Activated naive CD8-positive, alpha-beta T cell treated with anti-CD3 and anti-CD28 coated beads, Interleukin-2, amount 50 U/mL, for 24 hours (primary cell): Measurements from ENCODE around the gene GBA3.

ENCODE experiments used
- ATAC-seq: fragments of 150-1000 bp; cut with Tn5 transposase; one replicate; pipeline ENCODE4 v1.10.0; 2021
- DNase-seq: peaks from one replicate; pipeline ENCODE4 v3.0.0; 2021
- H3K27ac Mint-ChIP-seq: one replicate; pipeline ENCODE4 v1.8.0; 2021; ENCODE audit warnings: mild to moderate bottlenecking, mixed read lengths
- H3K27me3 Mint-ChIP-seq: one replicate; pipeline ENCODE4 v1.8.0; 2021; ENCODE audit warnings: mixed read lengths
- H3K36me3 Mint-ChIP-seq: one replicate; pipeline ENCODE4 v1.8.0; 2021; ENCODE audit warnings: low read depth, mixed read lengths
- H3K4me1 Mint-ChIP-seq: one replicate; pipeline ENCODE4 v1.8.0; 2021; ENCODE audit warnings: mixed read lengths
- H3K4me3 Mint-ChIP-seq: one replicate; pipeline ENCODE4 v1.8.0; 2021; ENCODE audit warnings: mild to moderate bottlenecking, moderate library complexity, mixed read lengths
- H3K9me3 Mint-ChIP-seq: one replicate; pipeline ENCODE4 v1.8.0; 2021; ENCODE audit warnings: mixed read lengths

GBA3 gene

GRCh38 chr4:22719218-22719617 is 26.5 kb downstream of the GBA3 start:
- Mint-ChIP-seq H3K4me1 (no peaks in the 10 kb centered on the region), H3K36me3 (no peaks in the 10 kb centered on the region), H3K9me3 (peaks cover 16% of the 10 kb centered on the region), H3K4me3 (no peak overlapping the region), H3K27ac (no peak overlapping the region), H3K27me3 (peaks cover 2% of the 10 kb centered on the region)
- ATAC-seq (no peak), DNase-seq (no peak)

- Mint-ChIP-seq H3K27ac (no peak overlapping the region), H3K36me3 (no peaks in the 10 kb centered on the region), H3K4me3 (no peak overlapping the region), H3K4me1 (no peaks in the 10 kb centered on the region), H3K27me3 (peaks cover 5% of the 10 kb centered on the region), H3K9me3 (peaks cover 19% of the 10 kb centered on the region)
- no peak for ATAC-seq
- no peak for DNase-seq
These were observed 27.4 kb downstream of the GBA3 start for GRCh38 chr4:22720091-22720490.

GRCh38 chr4:22721204-22721603 is 28.5 kb downstream of the GBA3 start:
- H3K27ac Mint-ChIP-seq, result no peak overlapping the region
- H3K36me3 Mint-ChIP-seq, result no peaks in the 10 kb centered on the region
- DNase-seq (no peak), ATAC-seq (no peak)
- peaks cover 6% of the 10 kb centered on the region for H3K27me3 Mint-ChIP-seq
- no peaks in the 10 kb centered on the region for H3K4me1 Mint-ChIP-seq
- peaks cover 15% of the 10 kb centered on the region for H3K9me3 Mint-ChIP-seq
- no peak overlapping the region for H3K4me3 Mint-ChIP-seq

GRCh38 chr4:22730021-22730420 is 37.3 kb downstream of the GBA3 start:
- H3K27me3 Mint-ChIP-seq, result peaks cover 6% of the 10 kb centered on the region
- ATAC-seq, result no peak

GRCh38 chr4:22733816-22734215 is 41.1 kb downstream of the GBA3 start:
- H3K4me1 Mint-ChIP-seq, result no peaks in the 10 kb centered on the region

More at GRCh38 chr4:22730021-22730420, 37.3 kb downstream of the GBA3 start:
- Mint-ChIP-seq H3K36me3 (no peaks in the 10 kb centered on the region), H3K27ac (no peak overlapping the region), H3K9me3 (peaks cover 2% of the 10 kb centered on the region), H3K4me3 (no peak overlapping the region), H3K4me1 (no peaks in the 10 kb centered on the region)
- no peak for DNase-seq

GRCh38 chr4:22736912-22737311 is 44.2 kb downstream of the GBA3 start:
- ATAC-seq (no peak), DNase-seq (no peak)
- Mint-ChIP-seq H3K9me3 (no peaks in the 10 kb centered on the region), H3K4me1 (no peaks in the 10 kb centered on the region), H3K27ac (no peak overlapping the region), H3K27me3 (no peaks in the 10 kb centered on the region), H3K4me3 (no peak overlapping the region), H3K36me3 (no peaks in the 10 kb centered on the region)

More at GRCh38 chr4:22733816-22734215, 41.1 kb downstream of the GBA3 start:
- no peaks in the 10 kb centered on the region for H3K9me3 Mint-ChIP-seq
- H3K27ac Mint-ChIP-seq, result no peak overlapping the region
- H3K36me3 Mint-ChIP-seq, result no peaks in the 10 kb centered on the region
- ATAC-seq (no peak), DNase-seq (no peak)
- no peaks in the 10 kb centered on the region for H3K27me3 Mint-ChIP-seq
- H3K4me3 Mint-ChIP-seq, result no peak overlapping the region

GRCh38 chr4:22739968-22740367 is 47.2 kb downstream of the GBA3 start:
- H3K27me3 Mint-ChIP-seq, result peaks cover 3% of the 10 kb centered on the region
- H3K4me1 Mint-ChIP-seq, result no peaks in the 10 kb centered on the region
- DNase-seq (no peak), ATAC-seq (no peak)
- H3K27ac Mint-ChIP-seq, result no peak overlapping the region
- no peaks in the 10 kb centered on the region for H3K9me3 Mint-ChIP-seq
- H3K36me3 Mint-ChIP-seq, result peaks cover 1% of the 10 kb centered on the region
- H3K4me3 Mint-ChIP-seq, result no peak overlapping the region

GRCh38 chr4:22741744-22742143 is 49.0 kb downstream of the GBA3 start:
- DNase-seq (no peak), ATAC-seq (no peak)
- peaks cover 1% of the 10 kb centered on the region for H3K36me3 Mint-ChIP-seq
- H3K4me3 Mint-ChIP-seq, result no peak overlapping the region
- H3K4me1 Mint-ChIP-seq, result no peaks in the 10 kb centered on the region
- H3K27ac Mint-ChIP-seq, result no peak overlapping the region
- H3K27me3 Mint-ChIP-seq, result peaks cover 3% of the 10 kb centered on the region
- no peaks in the 10 kb centered on the region for H3K9me3 Mint-ChIP-seq

GRCh38 chr4:22743290-22743689 is 50.6 kb downstream of the GBA3 start:
- DNase-seq (no peak), ATAC-seq (no peak)
- Mint-ChIP-seq H3K9me3 (no peaks in the 10 kb centered on the region), H3K36me3 (peaks cover 1% of the 10 kb centered on the region), H3K27ac (no peak overlapping the region), H3K27me3 (peaks cover 3% of the 10 kb centered on the region), H3K4me1 (no peaks in the 10 kb centered on the region), H3K4me3 (no peak overlapping the region)

- H3K9me3 Mint-ChIP-seq, result no peaks in the 10 kb centered on the region
- H3K36me3 Mint-ChIP-seq, result peaks cover 1% of the 10 kb centered on the region
- ATAC-seq (no peak), DNase-seq (no peak)
- no peaks in the 10 kb centered on the region for H3K4me1 Mint-ChIP-seq
- H3K27ac Mint-ChIP-seq, result no peak overlapping the region
- no peak overlapping the region for H3K4me3 Mint-ChIP-seq
- peaks cover 3% of the 10 kb centered on the region for H3K27me3 Mint-ChIP-seq
These were observed 51.8 kb downstream of the GBA3 start for GRCh38 chr4:22744478-22745062.

- no peak for DNase-seq
- Mint-ChIP-seq H3K4me1 (no peaks in the 10 kb centered on the region), H3K9me3 (no peaks in the 10 kb centered on the region), H3K27ac (no peak overlapping the region), H3K27me3 (peaks cover 3% of the 10 kb centered on the region), H3K4me3 (no peak overlapping the region), H3K36me3 (peaks cover 1% of the 10 kb centered on the region)
- no peak for ATAC-seq
These were observed 52.5 kb downstream of the GBA3 start for GRCh38 chr4:22745234-22745633.

- Mint-ChIP-seq H3K27me3 (no peaks in the 10 kb centered on the region), H3K9me3 (peaks cover 7% of the 10 kb centered on the region), H3K4me1 (no peaks in the 10 kb centered on the region), H3K36me3 (no peaks in the 10 kb centered on the region), H3K27ac (no peak overlapping the region), H3K4me3 (no peak overlapping the region)
- no peak for ATAC-seq
- DNase-seq, result no peak
These were observed 61.4 kb downstream of the GBA3 start for GRCh38 chr4:22754116-22754515.

GRCh38 chr4:22762548-22762947 is 69.8 kb downstream of the GBA3 start:
- H3K4me1 Mint-ChIP-seq, result peaks cover 12% of the 10 kb centered on the region
- no peak overlapping the region for H3K4me3 Mint-ChIP-seq
- peaks cover 13% of the 10 kb centered on the region for H3K9me3 Mint-ChIP-seq
- no peaks in the 10 kb centered on the region for H3K36me3 Mint-ChIP-seq
- DNase-seq, result no peak
- no peak for ATAC-seq
- H3K27ac Mint-ChIP-seq, result no peak overlapping the region
- H3K27me3 Mint-ChIP-seq, result no peaks in the 10 kb centered on the region

- peaks cover 12% of the 10 kb centered on the region for H3K4me1 Mint-ChIP-seq
- no peak for ATAC-seq
- no peak overlapping the region for H3K27ac Mint-ChIP-seq
- H3K4me3 Mint-ChIP-seq, result no peak overlapping the region
- DNase-seq, result no peak
- no peaks in the 10 kb centered on the region for H3K27me3 Mint-ChIP-seq
- no peaks in the 10 kb centered on the region for H3K36me3 Mint-ChIP-seq
- peaks cover 13% of the 10 kb centered on the region for H3K9me3 Mint-ChIP-seq
These were observed 71.4 kb downstream of the GBA3 start for GRCh38 chr4:22764183-22764582.

- Mint-ChIP-seq H3K27ac (no peak overlapping the region), H3K4me3 (no peak overlapping the region), H3K27me3 (no peaks in the 10 kb centered on the region), H3K9me3 (peaks cover 23% of the 10 kb centered on the region), H3K36me3 (no peaks in the 10 kb centered on the region), H3K4me1 (peaks cover 12% of the 10 kb centered on the region)
- DNase-seq (no peak), ATAC-seq (no peak)
These were observed 73.3 kb downstream of the GBA3 start for GRCh38 chr4:22766068-22766467.
